BE2C (cell line): ENCODE data around the gene INIP. TPM values are rescaled to one million over a fixed set of nuclear protein-coding genes. Genes with fewer than 3 reads are reported as not detected.

Experiments
- DNase-seq: peaks from one replicate; pipeline ENCODE4 v3.0.0-alpha.2; 2020
- H3K27me3 ChIP-seq: fragments of 250-450 bp; sonication (Bioruptor Pico); 2 replicates; pipeline ENCODE4 v1.5.1; 2020; ENCODE audit warnings: mild to moderate bottlenecking
- H3K36me3 ChIP-seq: fragments of 250-450 bp; sonication (Bioruptor Pico); 2 replicates; pipeline ENCODE4 v1.5.1; 2020; ENCODE audit warnings: mild to moderate bottlenecking
- H3K4me1 ChIP-seq: fragments of 250-450 bp; sonication (Bioruptor Pico); 2 replicates; pipeline ENCODE4 v1.5.1; 2020
- H3K4me3 ChIP-seq: 2 replicates; pipeline ENCODE4 v1.5.1; 2011; ENCODE audit warnings: low read depth, low read length
- H3K9me3 ChIP-seq: fragments of 250-450 bp; sonication (Bioruptor Pico); 2 replicates; pipeline ENCODE4 v1.5.1; 2020
- CTCF ChIP-seq: IDR thresholded peaks from 2 replicates; pipeline ENCODE4 v1.5.1; 2012; ENCODE audit warnings: mild to moderate bottlenecking, low read depth, low read length
- polyA plus RNA-seq: library from polyadenylated mRNA; unstranded; fragments of >200 nt; gene quantifications from one replicate; pipeline ENCODE4 v1.2.1, GENCODE V29; 2012; ENCODE audit warnings: low read depth, missing spikeins; ENCODE audit not compliant: insufficient read length, insufficient read depth

The INIP gene
- polyA plus RNA-seq = 10.8 TPM

- DNase-seq = peak; percentile 98
- Histone ChIP-seq H3K4me1 (no peaks in the 10 kb centered on the region), H3K27me3 (no peaks in the 10 kb centered on the region), H3K9me3 (no peaks in the 10 kb centered on the region), H3K36me3 (no peaks in the 10 kb centered on the region; the same call in 1 of the 2 replicates), H3K4me3 (peak within 1 kb of the TSS; percentile 83)
- TF ChIP-seq CTCF = peak; percentile 28; the same call in 1 of the 2 replicates
Measured at GRCh38 chr9:112717661-112718331, at the start of gene INIP. Gene INIP, minus strand, starts transcription at chr9:112718117. Its CDS starts 1,632 bp downstream, at chr9:112716485.

GRCh38 chr9:112765281-112765680 lies 47.4 kb upstream of the INIP start:
- Histone ChIP-seq H3K4me3 (no peak overlapping the region), H3K4me1 (no peaks in the 10 kb centered on the region), H3K27me3 (no peaks in the 10 kb centered on the region), H3K36me3 (no peaks in the 10 kb centered on the region), H3K9me3 (no peaks in the 10 kb centered on the region; the same call in none of the 2 replicates)
- no peak for DNase-seq
- TF ChIP-seq CTCF = no peak

GRCh38 chr9:112764837-112765236 lies 46.9 kb upstream of the INIP start:
- Histone ChIP-seq H3K9me3 (no peaks in the 10 kb centered on the region; the same call in none of the 2 replicates), H3K4me1 (no peaks in the 10 kb centered on the region), H3K4me3 (no peak overlapping the region), H3K36me3 (no peaks in the 10 kb centered on the region), H3K27me3 (no peaks in the 10 kb centered on the region)
- no peak for DNase-seq
- TF ChIP-seq CTCF = no peak

- DNase-seq = no peak
- no peaks in the 10 kb centered on the region for H3K36me3 ChIP-seq
- TF ChIP-seq CTCF = no peak
- no peaks in the 10 kb centered on the region; the same call in none of the 2 replicates for H3K9me3 ChIP-seq
- no peak overlapping the region for H3K4me3 ChIP-seq
- no peaks in the 10 kb centered on the region for H3K27me3 ChIP-seq
- H3K4me1 ChIP-seq = no peaks in the 10 kb centered on the region
Measured at GRCh38 chr9:112764344-112764743, 46.4 kb upstream of the INIP start.

- H3K4me1 ChIP-seq = no peaks in the 10 kb centered on the region
- H3K4me3 ChIP-seq = no peak overlapping the region
- no peak for DNase-seq
- H3K9me3 ChIP-seq = no peaks in the 10 kb centered on the region; the same call in none of the 2 replicates
- no peaks in the 10 kb centered on the region for H3K36me3 ChIP-seq
- no peaks in the 10 kb centered on the region for H3K27me3 ChIP-seq
- TF ChIP-seq CTCF = no peak
Measured at GRCh38 chr9:112762726-112763518, 45.0 kb upstream of the INIP start.
